Adrenal gland (tissue), 12 donors: ENCODE data around the gene SNAPIN. TPM values are rescaled to one million over a fixed set of nuclear protein-coding genes. Genes with fewer than 3 reads are reported as not detected.
A peak's percentile ranks its signal among the peaks of the same experiment; 100 is the strongest.

Experiments used
- DNase-seq, 7 donors: peaks; one replicate each; pipeline ENCODE4 v3.0.0-alpha.2; 2019 to 2020
- H3K27ac ChIP-seq, 5 donors: fragments of 200-600 bp; sonication (generic) in 4 of 5; 1 replicate in 3 of 5; 2 replicates in 2 of 5; pipeline versions ENCODE4 v1.5.1 to v1.8.0; 2016 to 2020; ENCODE audit warnings: mild to moderate bottlenecking in 1 of 5
- H3K27me3 ChIP-seq: fragments of 200-600 bp; 2 replicates; pipeline ENCODE4 v1.8.0; 2021
- H3K36me3 ChIP-seq, 2 donors: fragments of 200-600 bp; replicated peaks in 1 of 2; 1 replicate in 1 of 2; 2 replicates in 1 of 2; pipeline versions ENCODE4 v1.5.1 to v1.8.0; 2018 to 2022
- H3K4me1 ChIP-seq, 2 donors: fragments of 200-600 bp; replicated peaks in 1 of 2; 1 replicate in 1 of 2; 2 replicates in 1 of 2; pipeline versions ENCODE4 v1.5.1 to v1.8.0; 2018 to 2021
- H3K4me3 ChIP-seq, 4 donors: fragments of 200-600 bp; sonication (generic) in 3 of 4; one replicate each; pipeline ENCODE4 v1.5.1; 2016 to 2018
- H3K9me3 ChIP-seq, 3 donors: fragments of 200-600 bp; sonication (generic) in 1 of 3; replicated peaks in 1 of 3; 1 replicate in 2 of 3; 2 replicates in 1 of 3; pipeline versions ENCODE4 v1.5.1 to v1.8.0; 2016 to 2021
- POLR2A ChIP-seq, 2 donors: fragments of 450-650 bp; IDR thresholded peaks; one replicate each; pipeline ENCODE4 v1.6.1; 2017; ENCODE audit warnings: antibody characterized with exemption in 2 of 2, mild to moderate bottlenecking in 2 of 2, moderate library complexity in 1 of 2
- WGBS, 4 donors: extraction: QIAGEN DNeasy Blood & Tissue Kit in 2 of 4; methylation state at CpG; one replicate each; pipeline versions ENCODE4 v1.1.5 to v1.1.7; 2013 to 2017; 5-methylcytosine and 5-hydroxymethylcytosine counted together
- intact Hi-C, 2 donors: fragments of 100-400 bp; cut with DNase I; formaldehyde crosslinking; loops; one replicate each; pipeline versions ENCODE4 v1.14.1 to v1.15.0; 2022 to 2023
- polyA plus RNA-seq, 3 donors: library from polyadenylated mRNA; stranded (reverse); fragments of 200-250 nt in 2 of 3; fragments of 350-450 nt in 1 of 3; fragmentation: Illumina TruSeq in 1 of 3; extraction: RNeasy Lipid Tissue Mini Kit (QIAGEN cat#74804) in 1 of 3; gene quantifications; one replicate each; pipeline ENCODE4 v1.2.3, GENCODE V29; 2013 to 2014
- total RNA-seq, 9 donors: library from RNA; depleted of rRNA in 4 of 9; stranded (reverse); fragments of >200 nt in 4 of 9; fragments of 120-200 nt in 1 of 9; fragmentation: NEBNext Ultra II Directional in 1 of 9; extraction: Animal tissue kit (Norgen Biotek cat#: 25700) in 1 of 9; gene quantifications; one replicate each; pipeline versions ENCODE4 v1.1.0 to v1.2.4, GENCODE V29; 2013 to 2023
- TF ChIP-seq, protein P1 (sequence below), 6 experiments: fragments of 450-650 bp in 4 of 6; fragments of 200-600 bp in 2 of 6; sonication (generic) in 1 of 6; IDR thresholded peaks; 1 replicate in 5 of 6; 2 replicates in 1 of 6; pipeline versions ENCODE4 v1.5.1 to v1.8.0; 2016 to 2021; ENCODE audit warnings: antibody characterized with exemption in 6 of 6, mild to moderate bottlenecking in 2 of 6, moderate library complexity in 1 of 6
- donor health status: healthy with polysubstance abuse.
- donor health status: Bipolar disorder and iron deficiency.
- donor health status: DM: yes; HTN: yes; CAD: no.
- donor health status: DM: no; HTN: no; CAD: no.
- donor health status: DM: no; HTN: no; CAD: no.
- donor health status: DM: yes; HTN: yes; CAD: no.

The SNAPIN gene
- total and polyA plus RNA-seq, 12 donors, result 37.7 to 176 (median 70.1) TPM

DNA sequence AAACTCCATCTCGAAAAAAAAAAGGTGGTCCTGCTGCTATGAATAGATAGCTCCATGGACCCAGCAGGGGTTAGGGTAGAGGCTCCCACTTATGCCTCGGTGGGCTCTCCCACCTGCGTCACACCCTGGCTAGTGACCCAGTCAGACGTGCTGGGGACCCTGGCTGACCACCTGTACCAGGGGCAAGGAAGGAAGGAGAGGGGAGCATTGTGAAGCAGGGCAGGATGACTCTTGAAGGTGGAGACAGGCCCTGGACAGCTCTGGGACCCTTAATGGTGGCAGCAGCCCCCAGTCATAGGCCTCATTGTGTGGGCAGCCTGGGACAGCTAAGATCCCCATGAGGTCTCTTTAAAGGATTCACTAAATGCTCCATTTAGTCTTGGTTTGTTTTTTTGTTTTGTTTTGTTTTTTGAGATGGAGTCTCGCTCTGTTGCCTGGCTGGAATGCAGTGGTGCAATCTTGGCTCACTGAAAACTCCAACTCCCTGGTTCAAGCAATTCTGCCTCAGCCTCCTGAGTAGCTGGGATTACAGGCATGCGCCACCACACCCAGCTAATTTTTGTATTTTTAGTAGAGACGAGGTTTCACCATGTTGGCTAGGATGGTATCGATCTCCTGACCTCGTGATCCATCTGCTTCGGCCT is 10.4 kb upstream of the SNAPIN start:
- no peak overlapping the region for H3K27ac ChIP-seq
- DNase-seq, result peak in 1 of 7 donors; percentile 14
- H3K4me3 ChIP-seq, result no peak overlapping the region
- intact Hi-C loops, result no loop called here
- 77 to 88% (median 85%) methylated on average over 7 to 10 of the region's 10 CpGs for WGBS, 4 donors
- H3K4me1 ChIP-seq, result peaks cover 13 to 17% of the 10 kb centered on the region in 2 donors
- H3K36me3 ChIP-seq, result peaks cover 0 to 32% of the 10 kb centered on the region in 2 donors
- H3K27me3 ChIP-seq, result no peaks in the 10 kb centered on the region
- TF ChIP-seq, protein P1, sequence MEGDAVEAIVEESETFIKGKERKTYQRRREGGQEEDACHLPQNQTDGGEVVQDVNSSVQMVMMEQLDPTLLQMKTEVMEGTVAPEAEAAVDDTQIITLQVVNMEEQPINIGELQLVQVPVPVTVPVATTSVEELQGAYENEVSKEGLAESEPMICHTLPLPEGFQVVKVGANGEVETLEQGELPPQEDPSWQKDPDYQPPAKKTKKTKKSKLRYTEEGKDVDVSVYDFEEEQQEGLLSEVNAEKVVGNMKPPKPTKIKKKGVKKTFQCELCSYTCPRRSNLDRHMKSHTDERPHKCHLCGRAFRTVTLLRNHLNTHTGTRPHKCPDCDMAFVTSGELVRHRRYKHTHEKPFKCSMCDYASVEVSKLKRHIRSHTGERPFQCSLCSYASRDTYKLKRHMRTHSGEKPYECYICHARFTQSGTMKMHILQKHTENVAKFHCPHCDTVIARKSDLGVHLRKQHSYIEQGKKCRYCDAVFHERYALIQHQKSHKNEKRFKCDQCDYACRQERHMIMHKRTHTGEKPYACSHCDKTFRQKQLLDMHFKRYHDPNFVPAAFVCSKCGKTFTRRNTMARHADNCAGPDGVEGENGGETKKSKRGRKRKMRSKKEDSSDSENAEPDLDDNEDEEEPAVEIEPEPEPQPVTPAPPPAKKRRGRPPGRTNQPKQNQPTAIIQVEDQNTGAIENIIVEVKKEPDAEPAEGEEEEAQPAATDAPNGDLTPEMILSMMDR (IDR thresholded peaks at IDR 0.05), result no peak
- no peak for TF ChIP-seq POLR2A (IDR thresholded peaks at IDR 0.05)
- H3K9me3 ChIP-seq, result no peaks in the 10 kb centered on the region

DNA sequence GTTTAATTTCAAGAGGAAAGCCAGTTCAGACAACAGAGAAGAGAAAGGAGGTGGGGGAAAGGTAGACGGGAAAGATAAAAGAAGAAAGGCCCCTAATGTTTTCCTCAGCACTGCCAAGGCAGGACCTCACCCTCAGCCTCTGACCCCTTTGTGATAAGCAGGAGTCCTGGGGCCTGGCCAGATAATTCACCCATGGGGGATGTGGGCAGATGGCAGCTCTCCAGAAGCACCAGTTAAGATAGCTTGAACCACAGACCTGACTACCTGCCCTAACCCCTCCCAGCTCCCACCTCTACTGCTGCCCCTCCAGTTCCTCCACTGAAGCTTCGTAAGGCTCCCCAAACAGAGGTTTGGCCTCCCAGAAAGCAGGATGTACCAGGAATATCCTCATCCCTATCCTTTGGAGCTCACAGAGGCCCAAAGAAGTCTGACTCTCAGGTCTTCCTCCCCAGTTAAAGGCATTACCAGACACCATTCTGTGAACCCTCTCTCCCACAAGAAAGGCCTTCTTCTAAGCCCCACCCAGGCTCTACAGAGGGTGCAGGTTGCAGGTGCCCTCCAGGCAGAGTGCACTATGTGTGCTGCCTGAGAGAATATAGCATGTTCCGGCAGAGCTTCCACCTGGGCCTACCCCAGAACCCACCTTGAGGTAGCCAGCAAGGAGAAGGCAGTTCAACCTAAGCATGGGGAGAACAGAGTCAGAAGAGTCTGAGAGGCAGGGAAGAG is 9.2 kb upstream of the SNAPIN start:
- Histone ChIP-seq H3K27ac (no peak overlapping the region), H3K36me3 (peaks cover 0 to 21% of the 10 kb centered on the region in 2 donors), H3K4me3 (no peak overlapping the region), H3K27me3 (no peaks in the 10 kb centered on the region), H3K4me1 (peaks cover 9 to 14% of the 10 kb centered on the region in 2 donors), H3K9me3 (no peaks in the 10 kb centered on the region)
- DNase-seq, result no peak
- intact Hi-C loops, result no loop called here
- 42 to 76% (median 49%) methylated on average over 3 of the region's 3 CpGs for WGBS, 4 donors
- TF ChIP-seq, protein P1 (IDR thresholded peaks at IDR 0.05), result no peak
- no peak for TF ChIP-seq POLR2A (IDR thresholded peaks at IDR 0.05)

DNA sequence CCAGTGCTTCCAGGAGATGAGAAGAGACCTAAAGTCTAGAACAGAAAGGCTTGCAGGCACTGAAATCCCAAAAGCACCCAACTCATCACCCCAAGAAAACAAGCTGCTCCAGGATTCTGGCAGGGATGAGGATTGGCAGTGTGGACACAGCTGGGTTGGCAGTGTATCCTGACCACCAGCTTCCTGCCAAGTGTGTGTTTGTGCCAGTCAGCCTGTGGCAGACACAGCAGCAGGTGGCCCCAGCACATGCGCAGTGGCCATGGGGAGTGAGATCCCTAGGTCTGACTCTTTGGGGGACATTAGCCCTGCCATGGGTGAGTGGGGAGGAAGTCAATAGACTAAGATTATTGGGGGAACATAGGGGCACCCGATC is 8.7 kb upstream of the SNAPIN start:
- intact Hi-C loops, result no loop called here
- 79 to 88% (median 81%) methylated on average over 1 to 2 of the region's 2 CpGs for WGBS, 4 donors
- TF ChIP-seq, protein P1 (IDR thresholded peaks at IDR 0.05), result no peak
- no peak for TF ChIP-seq POLR2A (IDR thresholded peaks at IDR 0.05)
- H3K36me3 ChIP-seq, result peaks cover 0 to 17% of the 10 kb centered on the region in 2 donors
- H3K27ac ChIP-seq, result no peak overlapping the region
- H3K27me3 ChIP-seq, result no peaks in the 10 kb centered on the region
- peak in 1 of 7 donors; percentile 39 for DNase-seq
- H3K9me3 ChIP-seq, result no peaks in the 10 kb centered on the region
- no peak overlapping the region for H3K4me3 ChIP-seq
- peaks cover 9 to 14% of the 10 kb centered on the region in 2 donors for H3K4me1 ChIP-seq

DNA sequence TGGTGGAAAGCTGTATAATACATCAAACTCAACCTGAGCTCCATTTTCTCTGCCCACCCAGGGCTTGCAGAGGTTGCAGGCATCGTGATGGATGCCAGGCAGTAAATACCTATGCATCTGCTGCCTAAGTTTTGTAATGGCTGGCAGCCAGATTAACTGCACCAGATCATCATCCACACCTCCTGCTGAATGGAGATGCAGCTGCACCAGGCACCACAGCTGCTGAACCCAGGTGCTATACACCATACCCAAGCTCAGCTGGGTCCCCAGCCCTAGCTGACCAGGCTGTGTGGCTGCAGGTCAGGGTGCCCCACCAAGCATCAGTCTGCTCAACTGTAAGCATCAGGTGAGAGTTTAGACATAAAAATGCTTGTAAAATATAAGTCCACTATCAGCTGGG is 6.7 kb upstream of the SNAPIN start:
- Histone ChIP-seq H3K4me3 (no peak overlapping the region), H3K27me3 (no peaks in the 10 kb centered on the region), H3K27ac (no peak overlapping the region), H3K9me3 (no peaks in the 10 kb centered on the region), H3K36me3 (no peaks in the 10 kb centered on the region), H3K4me1 (peaks cover 9 to 14% of the 10 kb centered on the region in 2 donors)
- WGBS, 4 donors, result 76 to 96% (median 87%) methylated on average over 1 of the region's 1 CpG
- DNase-seq, result no peak
- intact Hi-C loops, result no loop called here
- TF ChIP-seq POLR2A (IDR thresholded peaks at IDR 0.05), result no peak
- TF ChIP-seq, protein P1 (IDR thresholded peaks at IDR 0.05), result no peak
